KMS-11 (cell line): ENCODE data around the gene WDR62.

Experiments used
- H2AFZ ChIP-seq: fragments of 200-600 bp; sonication (generic); 2 replicates; pipeline ENCODE4 v1.6.1; 2016; ENCODE audit warnings: antibody characterized with exemption, mixed run types, low read depth
- H3K27ac ChIP-seq: fragments of 200-600 bp; sonication (generic); 2 replicates; pipeline ENCODE4 v1.6.1; 2016; ENCODE audit warnings: mild to moderate bottlenecking, mixed run types
- H3K27me3 ChIP-seq: fragments of 200-600 bp; sonication (generic); 2 replicates; pipeline ENCODE4 v1.6.1; 2017; ENCODE audit warnings: mild to moderate bottlenecking, low read depth, mixed run types, moderate library complexity; ENCODE audit not compliant: insufficient read depth
- H3K36me3 ChIP-seq: fragments of 200-600 bp; sonication (generic); 2 replicates; pipeline ENCODE4 v1.6.1; 2017; ENCODE audit warnings: mild to moderate bottlenecking, mixed run types; ENCODE audit not compliant: insufficient read depth
- H3K4me1 ChIP-seq: fragments of 200-600 bp; sonication (generic); 2 replicates; pipeline ENCODE4 v1.6.1; 2016; ENCODE audit warnings: mild to moderate bottlenecking, low read depth, mixed run types; ENCODE audit not compliant: poor library complexity, severe bottlenecking
- H3K4me2 ChIP-seq: fragments of 200-600 bp; sonication (generic); 2 replicates; pipeline ENCODE4 v1.7.0; 2016; ENCODE audit warnings: mild to moderate bottlenecking, mixed run types
- H3K4me3 ChIP-seq: fragments of 200-600 bp; sonication (generic); IDR thresholded peaks from 2 replicates; pipeline ENCODE4 v1.6.1; 2017; ENCODE audit warnings: low read depth, low read length, mixed read lengths; ENCODE audit not compliant: insufficient read depth
- H3K79me2 ChIP-seq: fragments of 200-600 bp; sonication (generic); 2 replicates; pipeline ENCODE4 v1.6.1; 2016; ENCODE audit warnings: low read depth, mixed run types; ENCODE audit not compliant: insufficient read depth
- H3K9ac ChIP-seq: fragments of 200-600 bp; sonication (generic); 2 replicates; pipeline ENCODE4 v1.6.1; 2016; ENCODE audit warnings: mild to moderate bottlenecking, mixed run types
- H4K20me1 ChIP-seq: fragments of 200-600 bp; sonication (generic); 2 replicates; pipeline ENCODE4 v1.6.1; 2016; ENCODE audit warnings: mild to moderate bottlenecking, mixed run types; ENCODE audit not compliant: insufficient read depth
- CTCF ChIP-seq: fragments of 200-600 bp; sonication (generic); conservative IDR thresholded peaks from 2 replicates; pipeline ENCODE4 v1.6.1; 2017; ENCODE audit warnings: low read depth, mild to moderate bottlenecking, antibody characterized with exemption, low read length, moderate library complexity, mixed read lengths

The WDR62 gene

GRCh38 chr19:36093687-36094086 lies 39.0 kb downstream of the WDR62 start:
- Histone ChIP-seq H3K36me3 (peaks cover 3% of the 10 kb centered on the region; the same call in 1 of the 2 replicates), H3K27me3 (no peaks in the 10 kb centered on the region), H3K79me2 (no peaks in the 10 kb centered on the region), H3K4me2 (no peak overlapping the region), H3K9ac (no peak overlapping the region), H4K20me1 (no peaks in the 10 kb centered on the region), H3K27ac (no peak overlapping the region), H3K4me1 (no peaks in the 10 kb centered on the region), H3K4me3 (no peak overlapping the region), H2AFZ (no peak overlapping the region)
- no peak for TF ChIP-seq CTCF

- H4K20me1 ChIP-seq, result no peaks in the 10 kb centered on the region
- no peaks in the 10 kb centered on the region; the same call in 1 of the 2 replicates for H3K36me3 ChIP-seq
- no peaks in the 10 kb centered on the region for H3K79me2 ChIP-seq
- no peaks in the 10 kb centered on the region for H3K27me3 ChIP-seq
- H3K4me2 ChIP-seq, result no peak overlapping the region
- no peak overlapping the region for H3K27ac ChIP-seq
- TF ChIP-seq CTCF, result no peak
- H3K4me3 ChIP-seq, result no peak overlapping the region
- no peaks in the 10 kb centered on the region for H3K4me1 ChIP-seq
- H3K9ac ChIP-seq, result no peak overlapping the region
- no peak overlapping the region for H2AFZ ChIP-seq
Measured at GRCh38 chr19:36097036-36097435, 42.3 kb downstream of the WDR62 start.

- Histone ChIP-seq H3K4me1 (no peaks in the 10 kb centered on the region), H2AFZ (no peak overlapping the region), H3K4me3 (no peak overlapping the region), H3K4me2 (no peak overlapping the region), H4K20me1 (no peaks in the 10 kb centered on the region), H3K27me3 (no peaks in the 10 kb centered on the region), H3K9ac (no peak overlapping the region), H3K27ac (no peak overlapping the region), H3K36me3 (no peaks in the 10 kb centered on the region; the same call in 1 of the 2 replicates), H3K79me2 (no peaks in the 10 kb centered on the region)
- no peak for TF ChIP-seq CTCF
Measured at GRCh38 chr19:36099166-36099785, 44.6 kb downstream of the WDR62 start.

- no peak overlapping the region for H3K27ac ChIP-seq
- H3K4me3 ChIP-seq, result no peak overlapping the region
- no peak overlapping the region for H3K9ac ChIP-seq
- H4K20me1 ChIP-seq, result no peaks in the 10 kb centered on the region
- TF ChIP-seq CTCF, result no peak
- no peak overlapping the region for H3K4me2 ChIP-seq
- no peak overlapping the region for H2AFZ ChIP-seq
- no peaks in the 10 kb centered on the region for H3K79me2 ChIP-seq
- peaks cover 2% of the 10 kb centered on the region for H3K4me1 ChIP-seq
- no peaks in the 10 kb centered on the region for H3K27me3 ChIP-seq
- no peaks in the 10 kb centered on the region; the same call in 1 of the 2 replicates for H3K36me3 ChIP-seq
Measured at GRCh38 chr19:36100476-36100875, 45.8 kb downstream of the WDR62 start.
